Naive thymus-derived CD4-positive, alpha-beta T cell (primary cell): ENCODE results near the gene P2RX1. TPM values are rescaled to one million over a fixed set of nuclear protein-coding genes. Genes with fewer than 3 reads are reported as not detected.
A peak's percentile ranks its signal among the peaks of the same experiment; 100 is the strongest.

Experiments used
- ATAC-seq: fragments of 150-1000 bp; cut with Tn5 transposase; 2 replicates; pipeline ENCODE4 v1.10.0; 2021; ENCODE audit warnings: mild to moderate bottlenecking, moderate library complexity
- CTCF ChIA-PET: fragments of 350-600 bp; sonication (Branson Sonifier 250); formaldehyde crosslinking; loops from one replicate; lab custom pipeline; 2021; ENCODE audit warnings: antibody characterized with exemption; lab: Charles Lee
- POLR2A ChIA-PET: fragments of 350-600 bp; sonication (Branson Sonifier 250); formaldehyde crosslinking; loops from one replicate; lab custom pipeline; 2021; ENCODE audit warnings: antibody characterized with exemption, inconsistent platforms; lab: Charles Lee
- DNase-seq, 9 donors: peaks; one replicate each; pipeline versions ENCODE4 v3.0.0 to v3.0.0-alpha.2; 2020 to 2022; ENCODE audit warnings: mixed read lengths in 1 of 9
- H3K27ac ChIP-seq: one replicate; pipeline ENCODE4 v1.7.0; 2013; ENCODE audit warnings: mild to moderate bottlenecking, low read depth, low read length, moderate library complexity
- H3K27me3 ChIP-seq, 2 donors: one replicate each; pipeline ENCODE4 v1.7.0; 2013; ENCODE audit warnings: low read length in 2 of 2, mild to moderate bottlenecking in 2 of 2, moderate library complexity in 2 of 2; ENCODE audit not compliant: control insufficient read depth in 2 of 2, insufficient read depth in 2 of 2
- H3K36me3 ChIP-seq, 3 experiments: 1 replicate in 2 of 3; 2 replicates in 1 of 3; pipeline ENCODE4 v1.7.0; 2013; ENCODE audit warnings: low read length in 3 of 3, mild to moderate bottlenecking in 3 of 3, moderate library complexity in 1 of 3; ENCODE audit not compliant: insufficient read depth in 3 of 3, control insufficient read depth in 2 of 3
- H3K4me1 ChIP-seq, 2 donors: one replicate each; pipeline ENCODE4 v1.7.0; 2013; ENCODE audit warnings: low read length in 2 of 2, mild to moderate bottlenecking in 2 of 2, moderate library complexity in 1 of 2; ENCODE audit not compliant: control insufficient read depth in 2 of 2, insufficient read depth in 2 of 2
- H3K4me3 ChIP-seq: 2 replicates; pipeline ENCODE4 v1.7.0; 2013; ENCODE audit warnings: mild to moderate bottlenecking, low read length
- H3K9me3 ChIP-seq, 3 experiments: 1 replicate in 2 of 3; 2 replicates in 1 of 3; pipeline ENCODE4 v1.7.0; 2013; ENCODE audit warnings: low read length in 3 of 3; ENCODE audit not compliant: control insufficient read depth in 2 of 3
- H3K27ac Mint-ChIP-seq, 9 donors: one replicate each; pipeline ENCODE4 v1.8.0; 2020 to 2022; ENCODE audit warnings: mixed read lengths in 9 of 9, mild to moderate bottlenecking in 8 of 9, moderate library complexity in 5 of 9, inconsistent platforms in 2 of 9
- H3K27me3 Mint-ChIP-seq, 5 donors: one replicate each; pipeline ENCODE4 v1.8.0; 2021 to 2022; ENCODE audit warnings: mixed read lengths in 5 of 5, mild to moderate bottlenecking in 1 of 5
- H3K36me3 Mint-ChIP-seq, 5 donors: one replicate each; pipeline ENCODE4 v1.8.0; 2020 to 2022; ENCODE audit warnings: mixed read lengths in 5 of 5, mild to moderate bottlenecking in 3 of 5, inconsistent platforms in 1 of 5
- H3K4me1 Mint-ChIP-seq, 7 donors: one replicate each; pipeline ENCODE4 v1.8.0; 2020 to 2022; ENCODE audit warnings: mixed read lengths in 7 of 7, mild to moderate bottlenecking in 3 of 7, inconsistent platforms in 1 of 7
- H3K4me3 Mint-ChIP-seq, 10 donors: one replicate each; pipeline ENCODE4 v1.8.0; 2020 to 2022; ENCODE audit warnings: mild to moderate bottlenecking in 10 of 10, mixed read lengths in 10 of 10, moderate library complexity in 6 of 10, inconsistent platforms in 2 of 10
- H3K9me3 Mint-ChIP-seq, 11 donors: one replicate each; pipeline ENCODE4 v1.8.0; 2020 to 2022; ENCODE audit warnings: mixed read lengths in 11 of 11, mild to moderate bottlenecking in 4 of 11, inconsistent platforms in 1 of 11, moderate library complexity in 1 of 11
- intact Hi-C, 2 donors: fragments of 100-400 bp; cut with micrococcal nuclease; formaldehyde crosslinking; loops; one replicate each; pipeline ENCODE4 v1.15.1; 2023
- polyA plus RNA-seq, 2 donors: library from polyadenylated mRNA; unstranded; fragments of 300-500 nt; fragmentation: Illumina TruSeq; gene quantifications; one replicate each; pipeline ENCODE4 v1.2.3, GENCODE V29; 2021
- total RNA-seq, 6 experiments: library from RNA in 5 of 6; stranded (reverse) in 5 of 6; gene quantifications; 1 replicate in 5 of 6; 2 replicates in 1 of 6; pipeline ENCODE4 v1.2.3 and lab custom pipeline; 2021 to 2026

Gene P2RX1
- total and polyA plus RNA-seq, 7 experiments from 2014 or later = 0.27 to 53.7 (median 2.7) TPM; not detected in 3

- no peaks in the 10 kb centered on the region for H3K36me3 ChIP-seq
- H3K9me3 ChIP-seq = no peaks in the 10 kb centered on the region
- DNase-seq (no peak), ATAC-seq (no peak)
- Mint-ChIP-seq H3K36me3 (no peaks in the 10 kb centered on the region), H3K4me3 (peak overlapping the region in 1 of 10 donors; percentile 31), H3K4me1 (peaks cover 20 to 39% (median 26%) of the 10 kb centered on the region in 7 donors), H3K9me3 (no peaks in the 10 kb centered on the region), H3K27ac (peak overlapping the region in 3 of 9 donors; percentile 34 to 68 (median 61)), H3K27me3 (no peaks in the 10 kb centered on the region)
- H3K4me1 ChIP-seq = peaks cover 24 to 28% of the 10 kb centered on the region in 2 donors
- no peak overlapping the region for H3K4me3 ChIP-seq
- H3K27ac ChIP-seq = no peak overlapping the region
- H3K27me3 ChIP-seq = no peaks in the 10 kb centered on the region
- intact Hi-C loops = no loop called here
- CTCF ChIA-PET = no interaction called here
- POLR2A ChIA-PET = no interaction called here
Observed at GRCh38 chr17:3918372-3919122, 2.3 kb upstream of the P2RX1 start.

DNA sequence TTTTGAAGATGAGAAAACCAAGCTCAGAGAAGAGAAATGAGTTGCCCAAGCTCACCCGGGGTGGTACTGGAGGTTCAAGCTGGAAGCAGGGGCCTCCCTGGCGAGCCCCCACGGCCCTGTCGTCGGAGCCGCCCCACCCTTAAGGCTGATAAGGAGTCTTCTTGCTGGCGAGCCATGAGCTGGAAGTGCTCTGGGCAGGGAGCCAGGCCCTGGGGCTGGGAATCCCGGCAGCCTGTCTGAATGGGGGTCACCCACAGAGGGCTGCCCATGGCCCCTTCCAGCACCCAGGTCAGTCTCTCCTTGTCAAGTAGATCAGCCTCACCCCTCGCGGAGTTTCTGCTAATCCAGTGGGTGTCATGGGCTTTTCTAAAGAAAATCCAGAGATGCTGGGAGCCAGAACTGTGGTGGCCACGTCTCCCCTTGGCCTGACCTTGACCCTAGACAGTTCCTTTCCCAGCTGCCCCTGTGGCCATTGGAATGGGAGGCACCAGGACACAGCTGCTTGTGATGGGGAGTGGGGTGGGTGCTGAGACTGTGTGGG, 1.2 kb upstream of the P2RX1 start:
- intact Hi-C loops = no loop called here
- Histone ChIP-seq H3K4me1 (peaks cover 24 to 31% of the 10 kb centered on the region in 2 donors), H3K36me3 (no peaks in the 10 kb centered on the region), H3K9me3 (no peaks in the 10 kb centered on the region), H3K27me3 (no peaks in the 10 kb centered on the region), H3K4me3 (no peak overlapping the region), H3K27ac (no peak overlapping the region)
- ChIA-PET POLR2A (no interaction called here), CTCF (no interaction called here)
- Mint-ChIP-seq H3K27ac (peak overlapping the region in 2 of 9 donors; percentile 6 to 24), H3K9me3 (no peaks in the 10 kb centered on the region), H3K36me3 (no peaks in the 10 kb centered on the region), H3K4me3 (peak overlapping the region in 2 of 10 donors; percentile 58 to 77), H3K27me3 (no peaks in the 10 kb centered on the region), H3K4me1 (peaks cover 20 to 44% (median 31%) of the 10 kb centered on the region in 7 donors)
- ATAC-seq = no peak
- DNase-seq = no peak

GRCh38 chr17:3916825-3917224, 560 bp upstream of the P2RX1 start:
- Mint-ChIP-seq H3K27ac (peak overlapping the region in 4 of 9 donors; percentile 24 to 52 (median 40)), H3K27me3 (no peaks in the 10 kb centered on the region), H3K4me3 (peak overlapping the region in 8 of 10 donors; percentile 5 to 77 (median 52)), H3K36me3 (no peaks in the 10 kb centered on the region), H3K4me1 (peaks cover 19 to 47% (median 34%) of the 10 kb centered on the region in 7 donors), H3K9me3 (no peaks in the 10 kb centered on the region)
- ATAC-seq (peak; percentile 16), DNase-seq (no peak)
- POLR2A ChIA-PET = interaction anchor here (0.6 kb wide), 1 partner anchor 89 kb away, joined by 3 read pairs; no protein-coding TSS in a partner anchor
- H3K27ac ChIP-seq = peak overlapping the region; percentile 2
- intact Hi-C loops = no loop called here
- H3K9me3 ChIP-seq = no peaks in the 10 kb centered on the region
- H3K4me1 ChIP-seq = peaks cover 24 to 31% of the 10 kb centered on the region in 2 donors
- H3K27me3 ChIP-seq = no peaks in the 10 kb centered on the region
- H3K36me3 ChIP-seq = no peaks in the 10 kb centered on the region
- CTCF ChIA-PET = interaction anchor here (1.5 kb wide), 1 partner anchor 87 kb away, joined by 3 read pairs; no protein-coding TSS in a partner anchor
- no peak overlapping the region for H3K4me3 ChIP-seq

GRCh38 chr17:3915581-3915994, 677 bp downstream of the P2RX1 start:
- H3K4me3 Mint-ChIP-seq = peak overlapping the region in 7 of 10 donors; percentile 11 to 77 (median 51)
- POLR2A ChIA-PET = no interaction called here
- DNase-seq = no peak

GRCh38 chr17:3914312-3914670, 2.0 kb downstream of the P2RX1 start:
- Mint-ChIP-seq H3K36me3 (no peaks in the 10 kb centered on the region), H3K4me3 (peak overlapping the region in 2 of 10 donors; percentile 23 to 77), H3K27ac (peak overlapping the region; percentile 31 to 86 (median 76)), H3K27me3 (no peaks in the 10 kb centered on the region), H3K9me3 (no peaks in the 10 kb centered on the region), H3K4me1 (peaks cover 26 to 64% (median 47%) of the 10 kb centered on the region in 7 donors)
- no peaks in the 10 kb centered on the region for H3K9me3 ChIP-seq
- peaks cover 27 to 38% of the 10 kb centered on the region in 2 donors for H3K4me1 ChIP-seq
- H3K27ac ChIP-seq = no peak overlapping the region
- ATAC-seq (peak; percentile 22), DNase-seq (no peak)
- H3K4me3 ChIP-seq = no peak overlapping the region
- no peaks in the 10 kb centered on the region for H3K27me3 ChIP-seq
- intact Hi-C loops = loop anchor here (1.0 to 5.0 kb wide), 3 partner anchors 48 to 161 kb away; partner anchors contain the start of gene ATP2A3 (in 1 of the 2)
- no peaks in the 10 kb centered on the region for H3K36me3 ChIP-seq
- CTCF ChIA-PET = interaction anchor here (0.6 to 3.1 kb wide), 20 partner anchors 18 to 506 kb away, joined by 3 to 21 read pairs (median 3); partner anchors contain the start of genes ATP2A3 and NCBP3
- POLR2A ChIA-PET = interaction anchor here (0.7 to 1.9 kb wide), 2 partner anchors 51 to 89 kb away, joined by 4 to 6 read pairs; partner anchors contain the start of gene ATP2A3

More at GRCh38 chr17:3915581-3915994, 677 bp downstream of the P2RX1 start:
- H3K9me3 Mint-ChIP-seq = no peaks in the 10 kb centered on the region
- intact Hi-C loops = loop anchor here in 1 of 2 donors (2.0 kb wide), 1 partner anchor 159 kb away; no protein-coding TSS in a partner anchor
- H3K9me3 ChIP-seq = no peaks in the 10 kb centered on the region
- no peaks in the 10 kb centered on the region for H3K36me3 ChIP-seq
- H3K4me1 Mint-ChIP-seq = peaks cover 26 to 59% (median 43%) of the 10 kb centered on the region in 7 donors
- no peaks in the 10 kb centered on the region for H3K27me3 Mint-ChIP-seq
- CTCF ChIA-PET = interaction anchor here (0.6 to 3.1 kb wide), 5 partner anchors 34 to 90 kb away, joined by 3 to 21 read pairs (median 3); no protein-coding TSS in a partner anchor
- peaks cover 27 to 35% of the 10 kb centered on the region in 2 donors for H3K4me1 ChIP-seq
- ATAC-seq = no peak
- H3K27ac Mint-ChIP-seq = peak overlapping the region; percentile 30 to 87 (median 59)
- H3K36me3 Mint-ChIP-seq = no peaks in the 10 kb centered on the region
- H3K27ac ChIP-seq = no peak overlapping the region
- H3K27me3 ChIP-seq = no peaks in the 10 kb centered on the region
- H3K4me3 ChIP-seq = no peak overlapping the region

DNA sequence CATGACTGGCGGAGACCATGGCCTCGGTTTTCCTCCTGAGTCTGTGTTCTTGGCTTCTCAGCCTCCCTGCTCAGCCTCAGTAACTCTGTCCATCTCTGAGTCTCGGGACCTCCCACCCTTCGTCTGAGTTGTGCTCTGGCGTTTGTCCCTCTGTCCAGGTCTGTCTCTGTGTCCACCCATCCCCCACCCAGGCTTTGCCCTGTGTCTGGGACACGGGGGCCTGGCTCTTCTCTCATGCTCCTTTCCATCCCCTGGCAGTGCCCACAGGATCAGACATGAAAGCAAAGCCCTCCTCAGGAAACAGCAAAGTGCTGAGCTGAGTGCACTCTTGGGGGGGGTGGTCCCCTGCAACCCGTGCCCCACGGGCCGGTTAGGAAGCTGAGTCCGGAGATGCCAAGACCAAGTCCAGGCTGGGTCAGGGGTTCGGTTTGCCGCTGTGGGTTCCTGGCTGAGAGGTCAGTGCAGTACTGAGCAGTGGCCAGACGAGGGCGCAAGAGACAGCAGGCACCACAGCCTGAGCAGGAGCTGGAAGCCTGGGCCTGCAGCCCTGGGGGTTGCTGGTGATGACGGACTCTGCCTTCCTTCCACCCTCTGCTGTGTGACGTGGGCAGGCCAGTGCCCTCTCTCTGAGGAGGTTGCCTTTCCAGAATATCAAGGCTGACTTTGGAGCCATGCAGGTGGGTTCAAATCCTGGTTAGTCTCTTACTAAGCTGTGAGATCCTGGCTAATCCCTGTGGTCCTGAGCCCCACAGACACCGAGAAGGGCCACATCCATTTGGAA, 2.5 kb downstream of the P2RX1 start:
- Mint-ChIP-seq H3K9me3 (no peaks in the 10 kb centered on the region), H3K27ac (peak overlapping the region; percentile 31 to 86 (median 76)), H3K4me1 (peaks cover 26 to 64% (median 47%) of the 10 kb centered on the region in 7 donors), H3K4me3 (peak overlapping the region in 2 of 10 donors; percentile 23 to 77), H3K27me3 (no peaks in the 10 kb centered on the region), H3K36me3 (no peaks in the 10 kb centered on the region)
- DNase-seq = peak; percentile 65 to 85 (median 76)
- Histone ChIP-seq H3K4me1 (peaks cover 27 to 38% of the 10 kb centered on the region in 2 donors), H3K36me3 (no peaks in the 10 kb centered on the region), H3K27me3 (no peaks in the 10 kb centered on the region), H3K9me3 (no peaks in the 10 kb centered on the region), H3K27ac (no peak overlapping the region), H3K4me3 (no peak overlapping the region)
- ATAC-seq = peak; percentile 78
- CTCF ChIA-PET = interaction anchor here (0.6 to 3.1 kb wide), 24 partner anchors 12 to 507 kb away, joined by 3 to 21 read pairs (median 3); partner anchors contain the start of genes ATP2A3 and NCBP3
- POLR2A ChIA-PET = interaction anchor here (0.7 to 1.9 kb wide), 2 partner anchors 51 to 90 kb away, joined by 4 to 6 read pairs; partner anchors contain the start of gene ATP2A3
- intact Hi-C loops = loop anchor here (1.0 to 5.0 kb wide), 6 partner anchors 49 to 162 kb away; partner anchors contain the start of gene ATP2A3 (in 2 of the 2)
